Measurements from ENCODE around the gene WDR72.
"Not testable (repeated sequence)": the region's sequence is repeated elsewhere in the genome, so short reads cannot be mapped to it uniquely, and the experiment has no call there.

WDR72 gene

DNA sequence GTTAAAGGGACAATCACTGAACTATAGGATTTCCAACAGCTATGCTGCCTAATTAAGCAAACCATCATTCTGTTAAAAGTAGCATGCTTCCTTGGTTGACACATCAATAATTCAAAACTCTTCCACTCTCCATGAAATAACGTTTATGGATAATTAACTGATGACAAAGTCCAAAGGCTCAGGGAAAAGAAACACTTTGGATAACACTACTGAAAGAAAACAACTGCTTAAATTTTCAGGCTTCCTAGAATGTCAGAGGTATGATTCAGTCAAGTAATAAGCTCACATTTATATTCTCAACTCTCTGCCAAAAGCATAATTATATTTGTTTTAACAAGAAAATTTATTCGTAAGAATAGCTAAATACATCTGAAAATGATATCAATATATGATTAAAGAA is 49.6 kb downstream of the WDR72 start:
- DNase-seq (ENCODE audit: low read depth, low spot score) = no peak

DNA sequence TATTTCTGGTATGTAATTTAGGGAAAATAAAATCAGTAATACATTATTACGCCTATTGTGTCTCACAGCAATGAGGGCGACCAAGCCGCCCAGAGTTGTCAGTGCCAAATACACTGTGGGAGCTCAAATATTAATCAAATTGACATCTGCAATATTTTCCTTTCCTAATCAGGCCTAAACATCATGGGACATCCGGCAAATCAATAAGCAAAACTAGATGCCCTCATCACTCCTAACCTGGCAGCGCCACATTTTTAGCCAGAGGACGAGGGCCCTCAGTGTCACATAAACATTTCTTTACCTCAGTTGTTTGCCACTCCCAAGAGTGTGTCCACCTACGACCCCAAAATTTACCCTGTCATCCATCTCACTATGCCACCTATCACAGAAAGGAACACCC is 64.1 kb downstream of the WDR72 start:
- DNase-seq (ENCODE audit: low read depth, low spot score) = no peak

GRCh38 chr15:53694476-53694874 is 65.0 kb downstream of the WDR72 start:
- no peak for DNase-seq (ENCODE audit: low read depth, low spot score)

- no peak for DNase-seq (ENCODE audit: low read depth, low spot score)
These were observed 65.6 kb downstream of the WDR72 start for GRCh38 chr15:53693729-53694475.

- DNase-seq (ENCODE audit: low read depth, low spot score) = not testable (repeated sequence)
These were observed 75.3 kb downstream of the WDR72 start for GRCh38 chr15:53684162-53684561.

GRCh38 chr15:53681056-53681455 is 78.4 kb downstream of the WDR72 start:
- no peak for DNase-seq (ENCODE audit: low read depth, low spot score)

- no peak for DNase-seq (ENCODE audit: low read depth, low spot score)
These were observed 83.6 kb downstream of the WDR72 start for GRCh38 chr15:53675832-53676231.

DNA sequence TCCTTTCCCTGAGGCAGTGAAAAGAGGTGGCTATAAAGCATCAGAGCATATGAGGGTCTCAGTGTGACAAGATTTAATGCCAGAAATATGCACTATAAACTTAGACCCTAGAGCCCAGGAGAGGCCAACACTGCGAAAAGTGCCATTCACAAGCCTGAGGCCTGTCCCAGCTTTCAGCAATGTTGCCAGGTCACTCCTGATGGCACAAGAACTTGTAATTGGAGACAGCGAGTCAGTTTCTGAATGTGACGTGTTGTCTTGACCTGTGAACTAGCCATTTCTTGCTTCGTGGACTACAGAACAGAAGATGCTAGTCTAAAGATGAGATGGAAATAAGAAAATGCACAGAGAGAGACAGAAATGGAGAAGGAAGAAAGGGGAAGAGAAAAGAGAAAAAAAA is 87.9 kb downstream of the WDR72 start:
- DNase-seq (ENCODE audit: low read depth, low spot score) = no peak

GRCh38 chr15:53670701-53671100 is 88.8 kb downstream of the WDR72 start:
- no peak for DNase-seq (ENCODE audit: low read depth, low spot score)

- DNase-seq (ENCODE audit: low read depth, low spot score) = no peak
These were observed 93.5 kb downstream of the WDR72 start for GRCh38 chr15:53665930-53666329.

GRCh38 chr15:53658827-53659555 is 100.5 kb downstream of the WDR72 start:
- DNase-seq (ENCODE audit: low read depth, low spot score) = no peak

DNA sequence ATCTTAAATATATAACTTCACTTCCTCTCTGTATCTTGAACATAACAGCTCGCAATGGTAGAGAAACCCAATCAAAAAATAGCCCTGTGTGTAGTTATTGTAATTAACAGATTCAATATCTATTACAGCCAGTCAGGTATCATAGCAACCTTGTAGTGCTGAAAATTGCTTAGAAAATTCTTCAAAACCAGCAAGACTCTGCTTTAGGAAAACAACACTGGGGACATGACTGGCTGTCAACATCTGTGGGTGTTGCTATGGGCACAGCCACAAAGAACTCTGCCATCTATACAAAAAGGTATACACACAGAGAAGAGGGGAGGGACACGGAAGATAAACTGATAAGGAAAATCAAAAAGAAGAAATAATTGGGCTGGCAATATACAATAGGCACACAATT is 101.2 kb downstream of the WDR72 start:
- no peak for DNase-seq (ENCODE audit: low read depth, low spot score)

- no peak for DNase-seq (ENCODE audit: low read depth, low spot score)
These were observed 110.5 kb downstream of the WDR72 start for GRCh38 chr15:53648934-53649333.

DNA sequence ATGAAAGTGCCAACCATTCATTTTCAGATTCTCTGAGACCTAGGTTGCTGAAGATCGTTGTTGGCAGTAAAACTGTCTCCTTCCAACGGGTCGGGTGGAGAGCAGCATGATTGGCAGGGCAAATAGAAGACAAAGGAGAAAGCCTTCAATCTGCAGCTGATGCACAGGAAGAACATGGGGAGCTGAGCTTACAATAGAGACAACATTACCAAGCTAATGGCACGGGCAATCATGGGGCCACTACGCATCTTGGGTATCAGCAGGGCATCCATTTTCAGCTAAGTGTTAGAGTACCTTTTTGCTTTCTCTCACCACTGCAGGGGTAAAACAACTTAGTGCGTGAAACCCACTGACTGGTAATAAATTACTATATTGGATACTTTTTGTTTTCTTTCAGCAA is 114.8 kb downstream of the WDR72 start:
- no peak for DNase-seq (ENCODE audit: low read depth, low spot score)

GRCh38 chr15:53634517-53635106 is 124.9 kb downstream of the WDR72 start:
- DNase-seq (ENCODE audit: low read depth, low spot score) = no peak

- no peak for DNase-seq (ENCODE audit: low read depth, low spot score)
These were observed 132.2 kb downstream of the WDR72 start for GRCh38 chr15:53627279-53627678.

DNA sequence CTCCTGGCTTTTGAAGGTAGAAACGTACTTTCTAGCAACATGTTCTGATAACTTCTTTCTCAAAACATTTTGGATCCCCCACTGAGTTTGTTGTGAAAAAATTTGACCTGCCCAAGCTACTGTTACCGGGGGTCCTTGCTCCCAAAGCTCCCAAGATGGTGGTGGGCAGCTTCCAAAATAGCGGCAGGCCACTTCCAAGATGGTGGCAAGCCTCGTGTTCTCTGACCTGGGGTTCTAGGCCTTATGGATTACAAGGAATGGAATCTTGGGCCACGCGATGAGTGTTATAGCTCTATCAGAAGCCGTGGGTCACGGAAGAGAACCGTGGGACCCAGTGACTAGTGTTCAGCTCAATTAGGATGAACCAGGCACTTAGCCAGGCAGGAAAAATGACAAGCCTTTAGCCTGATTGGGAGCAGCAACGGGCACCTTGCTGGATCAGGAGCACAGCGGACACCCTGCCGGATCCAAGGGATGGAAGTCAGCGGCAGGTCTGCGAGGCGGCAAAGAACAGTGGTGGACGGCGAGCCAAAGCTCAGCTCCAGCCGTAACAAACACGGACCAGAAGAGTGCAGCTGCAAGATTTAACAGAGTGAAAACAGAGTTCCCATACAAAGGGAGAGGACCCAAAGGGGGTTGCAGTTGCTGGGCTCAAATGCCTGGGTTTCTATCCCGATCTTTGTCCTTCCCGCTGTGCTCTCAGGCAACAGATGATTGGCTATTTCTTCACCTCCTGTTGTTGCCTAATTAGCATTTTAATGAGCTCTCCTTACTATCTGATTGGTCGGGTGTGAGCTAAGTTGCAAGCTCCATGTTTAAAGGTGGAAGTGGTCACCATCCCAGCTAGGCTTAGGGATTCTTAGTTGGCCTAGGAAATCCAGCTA is 133.3 kb downstream of the WDR72 start:
- DNase-seq (ENCODE audit: low read depth, low spot score) = no peak

DNA sequence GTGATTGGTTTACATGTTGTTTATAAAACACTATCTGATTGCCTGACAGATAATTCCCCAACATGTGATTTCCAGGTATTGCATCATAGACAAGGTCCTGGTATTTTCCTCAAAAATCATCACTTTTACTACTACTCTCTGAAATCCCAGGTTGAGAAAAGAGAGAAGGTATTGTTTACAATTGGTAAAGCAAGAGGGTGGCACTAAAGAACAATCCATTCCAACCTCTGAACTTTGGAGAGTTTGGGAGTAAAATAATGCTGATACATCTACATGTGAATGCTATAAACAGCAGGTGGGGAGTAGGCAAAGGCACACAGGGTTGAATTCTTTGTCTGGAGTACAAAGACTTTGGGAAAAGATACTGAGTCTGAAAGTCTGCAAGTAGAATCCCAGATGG is 134.2 kb downstream of the WDR72 start:
- DNase-seq (ENCODE audit: low read depth, low spot score) = no peak

DNA sequence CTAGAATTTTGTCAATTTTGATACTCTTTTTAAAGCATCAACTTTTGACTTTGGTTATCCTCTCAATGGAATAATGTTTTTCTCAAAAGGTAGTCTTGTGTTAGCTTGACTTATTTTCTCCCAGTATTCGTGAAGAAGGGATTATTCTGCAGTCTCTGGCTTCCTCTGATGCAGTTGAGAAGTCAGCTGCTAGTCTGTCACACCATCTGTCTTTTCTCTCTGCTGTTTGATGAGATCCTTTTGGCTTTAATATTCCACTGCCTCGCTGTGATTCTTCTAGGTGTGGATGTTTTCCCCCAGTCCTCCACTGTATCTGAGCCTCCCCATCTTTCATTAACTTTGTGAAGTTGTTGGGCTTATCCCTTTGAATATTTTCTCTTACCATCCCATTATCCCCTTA is 141.0 kb downstream of the WDR72 start:
- no peak for DNase-seq (ENCODE audit: low read depth, low spot score)

- DNase-seq (ENCODE audit: low read depth, low spot score) = no peak
These were observed 148.1 kb downstream of the WDR72 start for GRCh38 chr15:53611145-53611920.

DNA sequence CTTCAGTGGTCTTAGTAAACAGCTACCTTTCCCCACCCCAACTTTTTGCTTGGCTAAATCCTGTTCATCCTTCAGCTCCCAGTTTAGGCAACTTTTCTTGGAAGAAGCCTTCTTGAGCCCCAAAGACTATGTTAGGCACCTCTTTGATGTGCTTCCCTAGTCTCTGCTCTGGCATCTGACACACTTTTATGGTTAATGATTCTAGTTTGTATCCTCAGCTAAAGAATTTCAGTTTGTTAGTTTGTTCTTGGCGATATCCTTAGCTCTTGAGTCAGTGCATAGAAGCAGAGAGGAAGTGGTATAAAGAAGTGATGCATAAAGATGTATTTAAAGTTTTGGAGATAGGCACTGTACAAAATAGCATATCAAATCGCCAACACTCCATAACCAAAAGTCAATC is 168.4 kb downstream of the WDR72 start:
- no peak for DNase-seq (ENCODE audit: low read depth, low spot score)
